Panc1 (cell line): Measurements from ENCODE around the gene CFD. TPM values are rescaled to one million over a fixed set of nuclear protein-coding genes. Genes with fewer than 3 reads are reported as not detected.

Experiments used
- ATAC-seq: fragments of 200-7000 bp; cut with Tn5 transposase; 2 replicates; pipeline ENCODE4 v1.9.1; 2020; ENCODE audit warnings: mild to moderate bottlenecking, moderate library complexity
- BruUV-seq: library from RNA; stranded (reverse); fragments of 400-500 nt; replicated peaks from 2 replicates; lab custom pipeline; 2021; lab: Mats Ljungman, UMichigan
- CTCF ChIA-PET: fragments of 300-600 bp; sonication (Branson Sonifier 250); formaldehyde crosslinking; loops from one replicate; lab custom pipeline; 2022; ENCODE audit warnings: antibody characterized with exemption; lab: Charles Lee
- POLR2A ChIA-PET: fragments of 300-600 bp; sonication (Branson Sonifier 250); formaldehyde crosslinking; loops from one replicate; lab custom pipeline; 2022; ENCODE audit warnings: antibody characterized with exemption; lab: Charles Lee
- DNase-seq: peaks from one replicate; pipeline ENCODE4 v3.0.0-alpha.2; 2010; ENCODE audit warnings: low read depth, low spot score
- H3K27ac ChIP-seq: 2 replicates; pipeline ENCODE4 v1.5.1; 2011; ENCODE audit warnings: mild to moderate bottlenecking, low read length, inconsistent platforms
- H3K27me3 ChIP-seq: fragments of 200-500 bp; sonication (Bioruptor generic); 2 replicates; pipeline ENCODE4 v1.6.0; 2014; ENCODE audit warnings: low read length, inconsistent platforms; ENCODE audit not compliant: control insufficient read depth, insufficient read depth
- H3K36me3 ChIP-seq: fragments of 200-500 bp; sonication (Bioruptor generic); 2 replicates; pipeline ENCODE4 v1.5.1; 2014; ENCODE audit warnings: inconsistent platforms, mild to moderate bottlenecking, low read length, moderate library complexity; ENCODE audit not compliant: control insufficient read depth, insufficient read depth
- H3K4me1 ChIP-seq: 2 replicates; pipeline ENCODE4 v1.5.1; 2011; ENCODE audit warnings: inconsistent platforms, mild to moderate bottlenecking, low read length, moderate library complexity; ENCODE audit not compliant: control insufficient read depth, insufficient read depth
- H3K4me3 ChIP-seq, 2 experiments: 2 replicates each; pipeline ENCODE4 v1.5.1; 2011 to 2012; ENCODE audit warnings: low read depth in 2 of 2, low read length in 2 of 2, mild to moderate bottlenecking in 2 of 2, inconsistent platforms in 1 of 2, moderate library complexity in 1 of 2
- H3K9me3 ChIP-seq: fragments of 200-500 bp; sonication (Bioruptor generic); 2 replicates; pipeline ENCODE4 v1.5.1; 2014; ENCODE audit warnings: low read depth, mild to moderate bottlenecking, inconsistent platforms, low read length, moderate library complexity; ENCODE audit not compliant: control insufficient read depth, insufficient read depth
- POLR2AphosphoS5 ChIP-seq: IDR thresholded peaks from 2 replicates; pipeline ENCODE4 v1.6.1; 2012; ENCODE audit warnings: mild to moderate bottlenecking, low read depth, low read length, moderate library complexity
- SIN3A ChIP-seq: IDR thresholded peaks from 2 replicates; pipeline ENCODE4 v1.6.1; 2012; ENCODE audit warnings: low read depth, mild to moderate bottlenecking, low read length, moderate library complexity, borderline replicate concordance; ENCODE audit not compliant: insufficient read depth
- TCF7L2 ChIP-seq: IDR thresholded peaks from 2 replicates; pipeline ENCODE4 v1.6.1; 2011; ENCODE audit warnings: mild to moderate bottlenecking, low read depth, low read length, inconsistent platforms
- in situ Hi-C: cut with HindIII; loops from 2 replicates; pipeline ENCODE4 v1.10.0; 2016; ENCODE audit warnings: low sequenced_read_pairs, low pct_unique_long_range_greater_than_20kb
- intact Hi-C: fragments of 100-400 bp; cut with micrococcal nuclease; formaldehyde crosslinking; loops from one replicate; pipeline ENCODE4 v1.10.0; 2022; ENCODE audit not compliant: unreplicated experiment
- total RNA-seq: library from RNA; stranded (reverse); gene quantifications from one replicate; pipeline ENCODE4 v1.2.1, GENCODE V29; 2021; ENCODE audit not compliant: unreplicated experiment
- TF ChIP-seq, protein P1 (sequence below): fragments of 450-650 bp; IDR thresholded peaks from 2 replicates; pipeline ENCODE4 v1.5.1; 2017; ENCODE audit warnings: mild to moderate bottlenecking
- TF ChIP-seq, protein P2 (sequence below), 2 experiments: IDR thresholded peaks; 2 replicates each; pipeline ENCODE4 v1.6.1; 2011 to 2012; ENCODE audit warnings: low read depth in 2 of 2, control low read depth in 1 of 2, low read length in 1 of 2, mild to moderate bottlenecking in 1 of 2, moderate library complexity in 1 of 2; ENCODE audit not compliant: insufficient read depth in 1 of 2

Gene CFD
- total RNA-seq, 1 experiment from 2014 or later = 9.9 TPM

DNA sequence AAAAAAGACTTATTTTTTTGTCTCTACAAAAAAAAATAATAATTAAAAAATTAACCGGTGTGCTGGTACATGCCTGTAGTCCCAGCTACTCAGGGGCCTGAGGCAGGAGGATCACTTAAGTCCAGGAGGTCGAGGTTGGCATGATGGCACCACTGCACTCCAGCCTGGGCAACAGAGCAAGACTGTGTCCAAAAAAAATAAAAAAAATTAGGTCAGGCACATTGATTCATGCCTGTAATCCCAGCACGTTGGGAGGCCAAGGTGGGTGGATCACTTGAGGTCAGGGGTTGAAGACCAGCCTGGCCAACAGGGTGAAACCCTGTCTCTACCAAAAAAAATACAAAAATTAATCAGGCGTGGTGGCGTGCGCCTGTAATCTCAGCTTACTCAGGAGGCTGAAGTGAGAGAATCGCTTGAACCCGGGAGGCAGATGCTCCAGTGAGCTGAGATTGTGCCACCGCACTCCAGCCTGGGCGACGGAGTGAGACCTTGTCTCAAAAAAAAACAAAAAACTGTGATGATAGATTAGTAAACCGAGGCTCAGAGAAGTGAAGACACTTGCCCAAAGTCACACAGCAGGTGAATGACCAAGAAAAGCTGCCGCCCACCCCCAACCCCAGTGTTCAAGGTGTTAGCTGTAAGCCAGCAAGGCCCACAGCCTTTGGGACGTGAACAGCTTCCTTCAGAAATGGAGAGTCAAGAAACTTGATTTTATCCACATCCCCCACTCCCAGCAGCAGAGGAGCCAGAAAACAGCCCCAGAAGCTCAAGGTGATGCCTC, 43.2 kb downstream of the CFD start:
- in situ Hi-C loops (no loop called here), intact Hi-C loops (no loop called here)
- ChIA-PET CTCF (no interaction called here), POLR2A (no interaction called here)
- Histone ChIP-seq H3K9me3 (no peaks in the 10 kb centered on the region), H3K27me3 (no peaks in the 10 kb centered on the region), H3K4me1 (no peaks in the 10 kb centered on the region), H3K27ac (no peak overlapping the region), H3K36me3 (no peaks in the 10 kb centered on the region), H3K4me3 (no peak overlapping the region)
- ATAC-seq = no peak
- no peak for DNase-seq
- no TSS peak for BruUV-seq
- no peak for TF ChIP-seq SIN3A
- TF ChIP-seq, protein P1, sequence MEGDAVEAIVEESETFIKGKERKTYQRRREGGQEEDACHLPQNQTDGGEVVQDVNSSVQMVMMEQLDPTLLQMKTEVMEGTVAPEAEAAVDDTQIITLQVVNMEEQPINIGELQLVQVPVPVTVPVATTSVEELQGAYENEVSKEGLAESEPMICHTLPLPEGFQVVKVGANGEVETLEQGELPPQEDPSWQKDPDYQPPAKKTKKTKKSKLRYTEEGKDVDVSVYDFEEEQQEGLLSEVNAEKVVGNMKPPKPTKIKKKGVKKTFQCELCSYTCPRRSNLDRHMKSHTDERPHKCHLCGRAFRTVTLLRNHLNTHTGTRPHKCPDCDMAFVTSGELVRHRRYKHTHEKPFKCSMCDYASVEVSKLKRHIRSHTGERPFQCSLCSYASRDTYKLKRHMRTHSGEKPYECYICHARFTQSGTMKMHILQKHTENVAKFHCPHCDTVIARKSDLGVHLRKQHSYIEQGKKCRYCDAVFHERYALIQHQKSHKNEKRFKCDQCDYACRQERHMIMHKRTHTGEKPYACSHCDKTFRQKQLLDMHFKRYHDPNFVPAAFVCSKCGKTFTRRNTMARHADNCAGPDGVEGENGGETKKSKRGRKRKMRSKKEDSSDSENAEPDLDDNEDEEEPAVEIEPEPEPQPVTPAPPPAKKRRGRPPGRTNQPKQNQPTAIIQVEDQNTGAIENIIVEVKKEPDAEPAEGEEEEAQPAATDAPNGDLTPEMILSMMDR = no peak
- TF ChIP-seq, protein P2, sequence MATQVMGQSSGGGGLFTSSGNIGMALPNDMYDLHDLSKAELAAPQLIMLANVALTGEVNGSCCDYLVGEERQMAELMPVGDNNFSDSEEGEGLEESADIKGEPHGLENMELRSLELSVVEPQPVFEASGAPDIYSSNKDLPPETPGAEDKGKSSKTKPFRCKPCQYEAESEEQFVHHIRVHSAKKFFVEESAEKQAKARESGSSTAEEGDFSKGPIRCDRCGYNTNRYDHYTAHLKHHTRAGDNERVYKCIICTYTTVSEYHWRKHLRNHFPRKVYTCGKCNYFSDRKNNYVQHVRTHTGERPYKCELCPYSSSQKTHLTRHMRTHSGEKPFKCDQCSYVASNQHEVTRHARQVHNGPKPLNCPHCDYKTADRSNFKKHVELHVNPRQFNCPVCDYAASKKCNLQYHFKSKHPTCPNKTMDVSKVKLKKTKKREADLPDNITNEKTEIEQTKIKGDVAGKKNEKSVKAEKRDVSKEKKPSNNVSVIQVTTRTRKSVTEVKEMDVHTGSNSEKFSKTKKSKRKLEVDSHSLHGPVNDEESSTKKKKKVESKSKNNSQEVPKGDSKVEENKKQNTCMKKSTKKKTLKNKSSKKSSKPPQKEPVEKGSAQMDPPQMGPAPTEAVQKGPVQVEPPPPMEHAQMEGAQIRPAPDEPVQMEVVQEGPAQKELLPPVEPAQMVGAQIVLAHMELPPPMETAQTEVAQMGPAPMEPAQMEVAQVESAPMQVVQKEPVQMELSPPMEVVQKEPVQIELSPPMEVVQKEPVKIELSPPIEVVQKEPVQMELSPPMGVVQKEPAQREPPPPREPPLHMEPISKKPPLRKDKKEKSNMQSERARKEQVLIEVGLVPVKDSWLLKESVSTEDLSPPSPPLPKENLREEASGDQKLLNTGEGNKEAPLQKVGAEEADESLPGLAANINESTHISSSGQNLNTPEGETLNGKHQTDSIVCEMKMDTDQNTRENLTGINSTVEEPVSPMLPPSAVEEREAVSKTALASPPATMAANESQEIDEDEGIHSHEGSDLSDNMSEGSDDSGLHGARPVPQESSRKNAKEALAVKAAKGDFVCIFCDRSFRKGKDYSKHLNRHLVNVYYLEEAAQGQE (IDR thresholded peaks at IDR 0.05; ENCODE audit: insufficient read depth in 1 of 2, low read depth in 2 of 2, low read length in 1 of 2) = no peak
- TF ChIP-seq TCF7L2 = no peak
- TF ChIP-seq POLR2AphosphoS5 = no peak

DNA sequence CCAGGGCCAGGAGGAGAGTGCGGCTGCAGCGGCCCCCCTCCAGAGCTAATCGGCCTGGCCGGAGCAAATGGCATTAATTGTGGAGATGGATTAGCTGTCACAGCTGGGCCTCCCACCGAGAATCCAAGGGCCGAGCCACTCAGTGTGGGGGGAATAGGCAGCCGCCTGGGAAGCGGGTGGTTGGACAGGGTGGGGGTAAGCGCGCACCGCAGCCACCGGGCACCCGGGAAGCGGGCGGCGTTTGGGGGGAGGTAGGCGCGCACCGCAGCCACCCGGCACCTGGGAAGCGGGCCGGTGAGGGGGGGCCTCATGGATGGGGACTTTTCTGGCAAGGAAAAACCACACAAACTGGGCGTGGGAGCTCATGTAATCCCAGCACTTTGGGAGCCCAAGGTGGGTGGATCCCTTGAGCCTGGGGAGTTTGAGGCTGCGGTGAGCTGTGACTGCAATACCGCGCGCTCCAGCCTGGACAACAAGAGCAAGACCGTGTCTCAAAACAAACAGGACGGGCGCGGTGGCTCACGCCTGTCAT, 43.9 kb downstream of the CFD start:
- intact Hi-C loops (no loop called here), in situ Hi-C loops (no loop called here)
- no peaks in the 10 kb centered on the region for H3K36me3 ChIP-seq
- BruUV-seq = no TSS peak
- no peaks in the 10 kb centered on the region for H3K27me3 ChIP-seq
- H3K4me1 ChIP-seq = no peaks in the 10 kb centered on the region
- no peak overlapping the region for H3K27ac ChIP-seq
- H3K4me3 ChIP-seq = no peak overlapping the region
- ATAC-seq (no peak), DNase-seq (no peak)
- ChIA-PET CTCF (no interaction called here), POLR2A (no interaction called here)
- no peak for TF ChIP-seq TCF7L2
- TF ChIP-seq, protein P1 = no peak
- TF ChIP-seq SIN3A = no peak
- TF ChIP-seq, protein P2 (IDR thresholded peaks at IDR 0.05; ENCODE audit: insufficient read depth in 1 of 2, low read depth in 2 of 2, low read length in 1 of 2) = no peak
- TF ChIP-seq POLR2AphosphoS5 = no peak
- no peaks in the 10 kb centered on the region for H3K9me3 ChIP-seq
